GM18951 (cell line): ENCODE data around the gene KCNH2.

Experiments used
- POLR2A ChIP-seq: IDR thresholded peaks from 4 replicates; pipeline ENCODE4 v1.6.1; 2011; ENCODE audit warnings: mild to moderate bottlenecking; ENCODE audit not compliant: insufficient read length, insufficient read depth; ENCODE audit errors: extremely low read depth
- in situ Hi-C: fragments of 300-500 bp; cut with MboI; formaldehyde crosslinking; loops from one replicate; pipeline ENCODE4 v1.12.0; 2022; ENCODE audit warnings: low sequenced_read_pairs, mixed read lengths, inconsistent platforms; ENCODE audit not compliant: unreplicated experiment

Gene KCNH2

GRCh38 chr7:150971242-150972022 is 6.7 kb downstream of the KCNH2 start:
- no peak for TF ChIP-seq POLR2A
- in situ Hi-C loops, result no loop called here

DNA sequence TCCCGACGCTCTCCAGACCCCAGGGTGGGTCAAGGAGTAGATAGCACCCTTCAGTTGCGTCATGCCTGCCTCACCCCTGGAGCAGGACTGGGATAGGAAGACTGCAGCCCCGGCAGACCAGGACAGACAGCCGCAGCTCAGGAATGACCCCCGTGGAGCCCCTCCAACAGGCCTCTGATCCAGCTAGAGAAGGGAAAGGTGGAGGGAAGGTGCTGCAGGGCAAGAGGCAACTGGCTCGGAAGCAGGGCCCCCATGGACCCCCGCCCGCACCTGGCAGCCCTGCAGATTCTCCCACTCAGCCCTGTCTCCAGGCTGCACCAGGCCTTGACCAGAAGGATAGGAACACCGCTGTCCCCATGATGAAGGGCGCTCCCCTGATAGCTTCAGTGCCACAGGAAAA is 7.7 kb downstream of the KCNH2 start:
- in situ Hi-C loops, result no loop called here
- TF ChIP-seq POLR2A, result no peak

- TF ChIP-seq POLR2A, result no peak
- in situ Hi-C loops, result no loop called here
These were observed 8.6 kb downstream of the KCNH2 start for GRCh38 chr7:150969475-150969874.

DNA sequence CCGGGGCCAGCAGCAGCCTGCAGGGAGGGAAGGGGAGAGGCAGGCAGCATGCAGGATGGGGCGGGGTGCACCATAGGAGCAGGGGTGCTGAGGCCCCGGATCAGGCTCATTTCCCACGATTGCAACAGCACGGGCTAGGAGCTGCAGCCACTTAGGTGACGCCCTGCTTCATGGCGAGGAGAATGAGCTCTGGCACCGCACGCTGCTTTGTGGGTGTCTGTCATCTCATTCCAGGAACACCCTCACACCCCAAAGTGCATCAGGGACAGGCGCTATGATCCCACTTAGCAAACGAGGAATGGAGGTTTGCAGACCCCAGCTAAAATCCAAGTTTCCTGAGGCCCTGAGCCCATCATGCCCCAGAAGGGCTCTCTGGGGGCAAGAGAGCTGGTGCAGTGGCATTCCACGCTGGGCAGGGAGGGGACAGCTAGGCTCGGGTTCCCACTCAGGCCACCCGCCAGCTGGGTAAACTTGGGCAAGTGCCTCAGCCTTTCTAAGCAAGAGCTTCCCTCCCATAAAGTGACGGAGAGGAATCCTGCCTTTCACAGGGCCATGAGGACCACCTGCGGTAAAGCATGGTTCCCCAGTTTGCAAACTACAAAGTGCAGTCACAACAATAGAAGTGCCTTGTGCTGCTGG is 9.3 kb downstream of the KCNH2 start:
- no peak for TF ChIP-seq POLR2A
- in situ Hi-C loops, result no loop called here

- no peak for TF ChIP-seq POLR2A
- in situ Hi-C loops, result no loop called here
These were observed 9.9 kb downstream of the KCNH2 start for GRCh38 chr7:150968056-150968733.

- in situ Hi-C loops, result no loop called here
- no peak for TF ChIP-seq POLR2A
These were observed 10.8 kb downstream of the KCNH2 start for GRCh38 chr7:150967349-150967748.

- in situ Hi-C loops, result no loop called here
- TF ChIP-seq POLR2A, result no peak
These were observed 12.1 kb downstream of the KCNH2 start for GRCh38 chr7:150966002-150966401.

DNA sequence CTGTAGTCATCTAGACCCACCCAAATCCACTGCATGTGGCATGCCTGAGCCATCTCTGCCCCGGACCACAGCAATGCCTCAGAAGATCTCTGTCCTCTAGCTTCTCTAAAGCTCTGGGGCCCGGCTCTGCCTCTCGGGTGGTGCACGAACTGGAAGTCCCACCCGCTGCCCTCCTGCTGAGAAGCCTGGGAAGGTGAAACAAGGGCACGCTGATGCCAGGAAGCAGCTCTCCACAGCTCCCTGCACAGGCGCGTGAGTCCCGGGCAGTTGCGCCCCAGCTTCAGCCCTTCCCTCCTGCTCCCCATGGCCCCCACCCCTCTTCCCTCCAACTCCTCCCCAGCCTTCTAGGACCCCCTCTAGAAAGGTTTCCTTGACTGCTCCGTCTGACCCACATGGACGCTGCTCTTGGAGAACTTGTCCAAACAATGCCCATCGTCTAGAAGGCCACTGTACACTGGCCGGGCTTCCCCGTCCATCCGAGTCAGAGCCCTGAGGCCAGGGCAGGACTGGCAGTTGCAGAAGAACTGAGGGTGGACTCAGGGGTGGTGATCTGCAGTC is 12.8 kb downstream of the KCNH2 start:
- TF ChIP-seq POLR2A, result no peak
- in situ Hi-C loops, result no loop called here

GRCh38 chr7:150964593-150965111 is 13.5 kb downstream of the KCNH2 start:
- in situ Hi-C loops, result no loop called here
- TF ChIP-seq POLR2A, result no peak

DNA sequence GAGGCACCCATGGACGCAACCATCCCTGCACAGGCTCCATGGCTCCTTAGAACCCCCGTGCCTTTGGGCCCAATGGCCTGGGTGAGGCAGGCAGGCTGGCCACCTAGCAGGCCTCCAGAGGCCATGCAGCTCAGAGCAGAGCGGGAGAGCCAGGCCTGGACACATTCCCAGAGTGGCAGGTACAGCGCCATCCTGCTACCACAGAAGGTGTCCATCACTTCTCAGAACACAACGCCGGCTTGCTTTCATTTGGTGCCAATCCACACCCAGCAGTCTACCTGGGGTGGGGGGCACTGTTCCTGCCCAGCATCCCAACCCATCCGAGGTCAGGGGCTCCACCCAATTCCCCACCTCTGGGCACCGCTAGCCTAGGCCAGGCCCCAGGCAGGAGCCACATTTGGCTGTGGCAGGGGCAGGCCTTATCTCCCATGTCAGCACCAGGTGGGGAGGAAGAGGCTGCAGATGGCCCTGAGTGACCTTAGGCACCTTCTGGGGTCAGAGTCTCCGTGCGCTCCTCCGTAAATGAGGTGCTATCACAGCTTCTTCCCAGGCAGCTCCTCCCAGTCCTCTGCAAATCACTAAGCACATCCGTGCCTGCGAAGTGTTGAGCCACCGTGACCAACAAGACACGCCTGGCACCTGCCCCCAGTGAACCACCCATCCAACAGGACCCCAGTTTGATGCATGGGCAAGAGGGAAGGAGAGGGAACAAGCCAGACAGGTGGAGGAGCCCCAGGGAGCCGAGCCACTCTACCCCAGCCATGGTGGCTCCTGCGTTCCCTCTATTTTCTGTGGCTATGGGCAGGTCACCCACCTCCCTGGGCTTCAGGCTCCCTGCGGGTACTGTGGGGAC is 14.2 kb downstream of the KCNH2 start:
- no peak for TF ChIP-seq POLR2A
- in situ Hi-C loops, result no loop called here

DNA sequence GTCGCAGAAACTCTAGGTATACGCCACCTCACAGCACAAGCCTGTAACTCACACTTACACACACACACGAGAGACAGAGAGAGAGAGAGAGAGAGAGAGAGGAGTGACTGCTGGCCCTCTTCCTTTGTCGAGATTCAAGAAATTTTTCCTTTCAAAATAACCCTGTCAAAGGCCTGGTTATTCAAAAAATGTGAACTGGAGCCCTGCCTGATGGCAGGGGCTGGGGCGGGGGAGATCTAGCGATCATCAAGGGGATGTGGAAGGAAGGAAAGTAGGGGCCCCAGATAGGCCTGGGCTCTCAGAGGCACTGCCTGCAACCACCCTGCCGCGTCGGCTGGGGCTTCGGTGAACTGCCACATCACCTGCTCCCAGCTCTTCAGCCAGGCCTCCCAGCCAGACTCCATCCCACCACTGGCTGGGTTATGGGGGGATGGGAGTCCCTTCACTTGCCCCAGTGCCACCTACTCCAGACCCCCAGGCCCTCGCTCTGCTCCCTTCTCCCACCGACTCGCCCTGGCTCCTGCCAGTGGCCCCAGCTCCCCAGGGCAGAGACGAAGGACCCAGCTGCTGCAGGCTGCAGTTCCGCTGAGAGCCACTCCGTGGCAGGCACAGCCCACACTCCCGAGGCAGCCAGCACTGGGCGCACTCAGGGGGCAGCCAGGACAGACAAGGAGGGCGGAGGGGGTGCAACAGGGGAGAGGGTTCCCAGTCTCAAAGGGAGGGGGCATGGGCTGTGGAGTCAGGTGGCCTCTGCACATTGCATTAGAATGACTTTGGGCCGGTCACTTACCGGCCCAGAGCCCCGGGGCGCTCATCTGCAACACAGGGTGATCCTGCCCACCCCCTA is 15.3 kb downstream of the KCNH2 start:
- no peak for TF ChIP-seq POLR2A
- in situ Hi-C loops, result no loop called here

DNA sequence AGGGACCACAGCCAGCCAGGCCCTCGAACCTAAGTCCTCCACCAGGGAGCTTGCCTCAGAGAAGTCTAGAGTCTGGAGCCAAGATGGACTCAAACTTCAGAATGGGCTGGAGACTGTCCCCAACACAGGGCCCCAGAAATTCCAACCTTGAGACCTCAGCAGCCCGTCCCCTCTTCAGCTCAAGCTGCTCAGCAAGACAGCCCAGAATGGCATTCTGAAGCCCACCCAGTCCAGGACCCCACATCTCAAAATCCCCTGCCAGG is 15.9 kb downstream of the KCNH2 start:
- in situ Hi-C loops, result no loop called here
- no peak for TF ChIP-seq POLR2A
